ENCODE data around the gene COQ8B.

COQ8B gene

GRCh38 chr19:40691421-40692211, 25.1 kb downstream of the COQ8B start:
- no peak for DNase-seq (ENCODE audit: low spot score)
- no peak for FAIRE-seq

DNA sequence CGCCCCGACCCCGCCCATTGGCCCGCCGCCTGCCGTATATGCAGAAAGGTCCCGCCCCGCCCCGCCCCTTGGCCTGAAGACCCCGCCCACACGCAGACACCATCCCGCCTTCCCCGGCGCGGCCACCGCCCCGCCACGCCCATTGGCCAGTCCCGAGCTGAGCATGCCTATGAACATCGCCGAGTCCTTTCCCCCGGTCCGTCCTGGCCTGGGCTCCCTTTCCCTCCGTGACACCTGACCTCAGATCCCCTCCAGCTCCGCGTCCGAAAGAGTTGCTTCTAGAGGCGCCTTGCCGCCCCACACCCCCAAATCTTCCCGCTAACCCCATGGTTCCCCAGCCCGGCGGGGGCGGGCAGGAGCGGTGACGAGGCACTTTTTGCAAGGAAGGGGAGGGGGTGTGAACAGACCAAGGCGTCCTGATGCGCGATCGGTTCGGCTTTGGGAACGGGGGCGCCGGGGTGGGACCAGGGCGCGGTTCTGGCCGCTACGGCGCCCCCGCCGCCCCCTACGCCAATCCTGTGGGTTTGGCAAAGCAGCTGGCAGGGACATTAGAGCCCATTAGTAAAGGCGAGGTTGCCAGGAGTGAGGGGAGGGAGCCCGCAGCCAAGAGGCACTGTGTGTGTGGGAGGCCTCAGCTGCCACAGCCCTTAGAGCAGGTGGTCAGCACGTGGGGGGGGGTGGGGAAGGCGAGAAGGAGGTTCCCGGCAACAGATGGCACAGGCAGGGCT, 25.8 kb downstream of the COQ8B start:
- DNase-seq (ENCODE audit: low spot score) (peak; percentile 97), FAIRE-seq (peak; percentile 96)

DNA sequence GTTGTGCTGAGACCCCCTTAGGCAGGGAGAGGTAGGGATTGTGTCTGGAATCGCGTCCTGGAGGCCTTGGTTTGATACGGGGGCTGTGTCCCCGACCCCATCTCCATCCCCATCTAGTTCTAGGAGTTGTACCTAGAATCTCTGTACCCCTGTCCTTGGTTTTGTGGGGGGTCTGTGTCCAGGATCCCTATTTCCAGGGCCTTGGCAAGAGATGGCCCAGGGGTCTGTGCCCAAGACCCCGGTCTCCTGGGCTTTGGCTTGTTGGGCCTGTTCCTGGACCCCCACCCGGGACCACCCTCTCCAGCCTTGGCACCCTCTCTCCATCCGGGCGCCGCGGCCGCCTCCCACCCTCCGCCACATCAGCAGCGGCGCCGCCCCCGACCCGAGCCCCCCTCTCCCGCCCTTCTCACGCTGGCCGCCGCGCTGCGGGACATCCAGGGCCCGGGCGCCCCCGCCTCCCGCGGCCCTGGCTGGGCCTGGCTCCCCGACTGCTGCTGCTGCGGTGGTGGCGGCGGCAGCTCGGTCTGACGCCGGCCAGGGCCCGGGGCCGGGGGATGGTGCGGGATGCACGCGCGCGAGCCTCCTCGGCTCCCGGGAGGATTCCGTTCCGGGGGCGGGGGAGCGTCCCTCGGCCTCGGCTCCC, 26.5 kb downstream of the COQ8B start, which contains the start of gene NUMBL:
Gene NUMBL (minus strand): TSS at position 602 of the 643 bp plus-strand sequence. CDS start 168 bp downstream, at position 434.
- no peak for DNase-seq (ENCODE audit: low spot score)
- no peak for FAIRE-seq

GRCh38 chr19:40689339-40690049, 27.2 kb downstream of the COQ8B start:
- FAIRE-seq: peak; percentile 88
- peak; percentile 49 for DNase-seq (ENCODE audit: low spot score)

- FAIRE-seq: peak; percentile 85
- no peak for DNase-seq (ENCODE audit: low spot score)
These were observed 27.7 kb downstream of the COQ8B start for GRCh38 chr19:40688987-40689338.

- FAIRE-seq (no peak), DNase-seq (ENCODE audit: low spot score) (no peak)
These were observed 28.4 kb downstream of the COQ8B start for GRCh38 chr19:40688309-40688708.

DNA sequence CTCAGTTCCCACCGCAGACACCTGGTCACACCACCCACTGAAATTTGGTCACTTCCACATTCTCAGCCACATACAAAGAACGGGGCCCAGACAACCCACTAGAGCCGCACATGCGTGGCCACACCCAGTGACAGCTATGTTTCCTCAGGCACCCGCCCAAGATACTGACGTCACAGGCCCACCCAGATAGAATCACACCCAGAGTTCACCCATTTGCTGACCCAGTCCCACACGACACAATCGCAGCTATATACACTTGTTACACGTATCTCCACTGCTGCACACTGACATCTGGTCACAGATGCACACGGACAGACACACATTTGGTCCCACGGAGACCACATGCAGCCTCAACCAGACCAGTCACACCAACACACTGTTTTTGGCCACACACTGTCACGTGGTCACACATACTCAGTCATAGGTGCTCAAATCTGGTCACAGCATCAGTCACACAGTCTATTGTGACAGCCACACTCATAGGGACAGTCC, 29.1 kb downstream of the COQ8B start:
- DNase-seq (ENCODE audit: low spot score): no peak

DNA sequence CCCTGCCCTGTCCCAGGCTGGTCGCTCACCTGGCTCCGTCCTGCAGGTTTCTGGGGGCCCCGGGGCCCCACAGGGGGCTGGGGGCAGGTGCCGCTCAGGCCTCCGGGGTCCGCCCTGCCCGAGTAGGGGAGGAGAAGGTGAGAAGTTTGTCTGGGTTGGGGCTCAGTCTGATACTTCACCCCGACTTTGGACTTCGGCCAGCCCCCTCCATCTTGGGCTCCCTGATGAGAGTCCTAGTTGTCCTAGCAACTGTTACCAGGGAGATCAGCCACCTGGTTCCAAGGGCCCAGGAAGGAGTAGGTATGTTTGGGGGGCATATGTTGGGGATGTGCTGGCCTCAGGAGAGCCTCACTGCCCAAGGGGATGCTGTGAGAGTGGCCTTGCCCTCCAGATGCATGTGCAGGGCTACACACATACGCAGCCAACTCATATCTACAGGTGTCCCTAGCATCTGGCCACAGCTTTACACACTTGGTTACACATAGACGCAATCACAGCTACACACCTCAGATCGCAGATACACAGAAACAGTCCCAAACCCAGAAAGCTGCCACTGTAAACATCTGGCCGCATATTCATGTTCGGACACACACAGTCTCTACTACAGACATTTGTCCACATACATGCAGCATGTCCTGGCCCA, 29.7 kb downstream of the COQ8B start:
- FAIRE-seq (no peak), DNase-seq (ENCODE audit: low spot score) (no peak)

More for the DNA sequence above, 29.1 kb downstream of the COQ8B start:
- FAIRE-seq: no peak

GRCh38 chr19:40685563-40685962, 31.1 kb downstream of the COQ8B start:
- DNase-seq (ENCODE audit: low spot score) (no peak), FAIRE-seq (no peak)

DNA sequence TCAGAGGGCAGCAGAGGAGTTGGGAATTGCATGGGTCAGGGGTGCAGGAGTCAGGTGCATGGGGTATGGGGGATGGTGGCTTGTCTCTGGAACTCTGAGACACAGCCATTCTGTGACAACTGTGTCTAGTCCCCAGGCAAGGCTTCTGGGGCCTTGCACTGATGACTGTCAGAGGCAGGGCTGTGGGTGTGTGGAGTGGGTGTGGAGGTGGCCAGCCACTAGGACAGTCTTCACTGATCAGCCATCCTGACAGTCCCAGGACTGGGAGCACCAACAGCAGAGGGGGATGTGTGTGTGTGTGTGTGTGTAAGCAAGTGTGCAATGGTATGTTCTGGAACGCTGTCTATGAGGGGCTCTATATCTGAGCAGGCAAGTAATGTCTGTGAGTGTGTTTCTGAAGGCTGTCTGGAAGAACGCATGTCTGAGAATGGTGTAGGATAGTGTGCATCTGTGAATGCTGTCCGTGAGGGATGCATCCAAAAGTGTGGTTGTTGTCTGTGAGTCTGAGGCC, 31.6 kb downstream of the COQ8B start:
- no peak for FAIRE-seq

DNA sequence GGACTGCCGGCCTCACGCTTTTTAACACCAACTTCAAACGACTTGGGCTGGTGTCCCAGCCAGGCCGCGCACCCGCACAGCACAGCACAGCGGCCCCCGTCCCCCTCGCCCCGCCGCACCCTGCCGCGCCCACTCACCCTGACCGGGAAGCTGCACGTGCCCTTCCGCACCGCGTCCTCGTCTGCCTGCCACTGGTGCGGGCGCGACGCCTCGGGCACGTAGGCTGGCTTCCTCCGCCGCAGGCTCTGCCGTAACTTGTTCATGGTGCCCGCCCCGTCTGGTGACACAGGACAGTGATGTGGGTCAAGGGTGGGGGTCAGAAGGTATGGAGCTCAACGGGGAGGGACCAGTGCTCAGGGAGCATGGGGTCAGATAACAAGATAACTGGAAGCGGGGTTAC, 32.4 kb downstream of the COQ8B start:
- DNase-seq (ENCODE audit: low spot score) (no peak), FAIRE-seq (no peak)

More for the DNA sequence above, 31.6 kb downstream of the COQ8B start:
- no peak for DNase-seq (ENCODE audit: low spot score)

DNA sequence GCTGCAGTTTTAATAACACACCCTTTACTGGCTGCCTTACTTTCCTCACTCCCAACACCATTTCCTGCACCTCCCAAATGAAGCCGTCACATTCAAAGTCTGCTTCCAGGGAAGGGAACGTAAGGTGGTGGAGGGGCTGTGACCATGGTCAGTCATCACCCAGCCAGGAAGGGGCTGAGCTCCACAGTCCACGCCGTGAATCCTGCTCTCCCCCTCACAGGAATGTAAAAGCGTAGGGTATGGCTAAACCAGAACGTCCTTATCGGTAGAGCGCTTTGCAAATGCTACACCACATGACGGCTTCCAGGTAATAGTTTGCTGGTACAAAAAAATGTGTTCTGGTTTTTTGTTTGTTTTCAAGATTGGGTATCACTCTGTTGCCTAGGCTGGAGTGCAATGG, 33.2 kb downstream of the COQ8B start:
- FAIRE-seq (no peak), DNase-seq (ENCODE audit: low spot score) (no peak)

DNA sequence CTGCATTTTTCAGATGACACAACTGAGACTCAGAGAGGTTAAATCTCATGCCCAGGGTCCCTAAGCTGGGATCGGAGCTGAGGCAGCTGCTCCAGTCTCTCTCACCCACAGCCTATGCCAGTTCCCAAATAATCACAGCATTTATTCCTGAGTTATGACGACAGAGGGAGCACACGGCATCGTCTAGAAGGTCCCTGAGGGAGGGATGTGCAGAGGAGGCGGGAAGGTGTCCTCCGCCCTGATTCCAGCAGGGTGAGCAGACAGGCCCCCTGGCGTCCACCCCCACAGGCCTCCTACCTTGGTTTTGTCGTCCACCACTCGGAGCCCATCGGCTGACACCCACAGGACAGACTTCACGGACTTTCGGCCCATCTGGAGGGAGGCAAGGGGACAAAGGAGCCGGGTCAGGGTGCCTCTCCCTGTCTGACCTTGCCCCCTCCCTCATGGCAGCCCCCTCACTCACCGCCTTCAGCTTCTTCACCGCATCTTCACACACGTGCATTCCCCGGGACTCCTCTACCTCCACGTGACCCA, 34.2 kb downstream of the COQ8B start:
- FAIRE-seq (no peak), DNase-seq (ENCODE audit: low spot score) (no peak)

- FAIRE-seq (no peak), DNase-seq (ENCODE audit: low spot score) (no peak)
These were observed 35.6 kb downstream of the COQ8B start for GRCh38 chr19:40681039-40681438.

- DNase-seq (ENCODE audit: low spot score) (no peak), FAIRE-seq (no peak)
These were observed 39.5 kb downstream of the COQ8B start for GRCh38 chr19:40677156-40677555.

DNA sequence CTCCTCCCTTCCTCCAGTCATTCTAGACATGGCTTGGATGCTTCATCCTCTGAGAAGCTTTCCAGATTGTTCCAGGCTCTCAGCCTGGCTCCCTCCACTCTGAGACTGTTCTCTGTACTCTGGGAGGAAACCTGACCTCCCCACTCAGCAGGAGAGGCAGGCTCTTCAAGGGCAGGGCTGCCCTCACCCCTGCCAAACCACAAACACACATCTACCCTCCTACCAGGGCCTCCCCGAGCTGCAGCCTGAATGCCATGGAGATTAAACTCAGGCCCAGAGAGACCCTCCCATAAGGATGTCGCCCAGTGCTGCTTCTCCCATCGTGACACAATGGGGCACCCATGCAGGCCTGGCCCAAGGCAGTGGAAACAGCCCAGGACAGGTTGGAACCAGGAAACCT, 42.4 kb downstream of the COQ8B start:
- FAIRE-seq (no peak), DNase-seq (ENCODE audit: low spot score) (no peak)

- no peak for FAIRE-seq
- DNase-seq (ENCODE audit: low spot score): no peak
These were observed 43.3 kb downstream of the COQ8B start for GRCh38 chr19:40673397-40673796.

DNA sequence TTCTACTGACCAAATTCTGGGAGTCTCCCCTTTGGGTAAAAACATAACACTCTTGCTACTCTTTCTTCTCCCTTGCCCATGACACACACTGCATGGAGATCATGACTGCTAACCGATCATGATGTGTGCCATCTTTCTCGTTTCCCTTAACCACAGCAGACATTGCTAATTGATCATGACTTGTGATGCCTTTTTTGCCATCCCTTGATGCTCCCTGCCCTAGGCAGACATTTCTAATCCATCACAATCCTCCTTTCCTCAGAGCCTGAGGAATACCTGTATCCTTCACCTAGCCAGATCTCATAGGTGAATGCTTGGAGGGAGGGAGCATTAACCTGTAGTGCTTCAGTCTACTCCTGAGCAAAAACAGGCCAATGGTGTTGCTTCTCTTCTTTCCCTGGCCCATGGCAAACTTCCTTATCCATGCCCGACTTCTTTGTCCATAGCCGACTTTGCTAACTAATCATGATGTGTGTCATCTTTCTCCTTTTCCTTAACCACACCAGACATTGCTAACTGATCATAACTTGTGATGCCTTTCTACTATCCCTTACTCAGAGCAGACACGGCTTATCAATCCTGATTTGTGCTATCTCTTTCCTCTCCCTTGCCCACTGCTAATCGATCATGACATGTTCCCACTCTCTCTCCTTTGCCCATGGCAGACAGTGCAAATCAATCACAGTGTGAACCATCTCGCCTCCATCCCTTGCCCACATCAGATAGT, 44.0 kb downstream of the COQ8B start:
- FAIRE-seq (peak; percentile 73), DNase-seq (ENCODE audit: low spot score) (no peak)

DNA sequence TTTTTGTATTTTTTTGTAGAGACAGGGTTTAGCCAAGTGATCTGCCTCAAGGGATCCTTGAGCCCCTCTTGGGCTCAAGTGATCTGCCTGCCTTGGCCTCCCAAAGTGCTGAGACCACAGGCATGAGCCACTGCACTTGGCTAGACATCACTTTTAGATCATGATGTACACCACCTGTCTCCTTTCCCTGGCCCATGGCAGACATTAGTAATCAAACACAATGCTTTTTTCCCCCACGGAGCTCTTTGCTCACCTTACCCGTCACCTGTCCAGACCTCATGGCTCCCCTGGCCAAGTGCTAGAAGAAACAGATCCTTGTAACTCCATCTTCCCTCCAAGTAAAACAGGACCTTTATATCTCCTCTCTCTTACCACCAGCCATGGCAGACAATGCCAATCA, 44.6 kb downstream of the COQ8B start:
- no peak for DNase-seq (ENCODE audit: low spot score)

DNA sequence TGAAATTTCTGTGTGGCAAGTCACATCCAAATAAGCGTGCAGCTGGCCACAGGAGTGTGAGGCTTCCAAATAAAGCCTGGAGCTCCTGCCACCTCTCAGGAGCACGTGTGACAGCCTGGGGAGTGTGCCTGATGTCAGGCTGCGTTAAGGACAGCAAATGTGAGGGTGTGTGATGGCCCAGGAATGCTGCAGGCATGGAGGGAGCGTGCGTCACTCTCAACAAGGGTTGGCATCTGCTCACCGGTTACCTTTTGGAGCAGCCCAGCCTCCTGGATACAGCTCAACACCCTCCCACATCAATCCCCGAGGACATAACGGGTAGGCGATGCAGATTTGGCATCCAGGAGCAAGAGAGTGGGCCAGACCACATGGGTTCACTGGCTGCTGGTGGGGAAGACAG, 45.3 kb downstream of the COQ8B start:
- no peak for DNase-seq (ENCODE audit: low spot score)
- FAIRE-seq: no peak

More for the DNA sequence above, 44.6 kb downstream of the COQ8B start:
- no peak for FAIRE-seq
